Neural cell (in vitro differentiated cells): Measurements from ENCODE around the gene PLA2G4E.

ENCODE experiments used
- CTCF ChIP-seq: fragments of 450-650 bp; IDR thresholded peaks from 2 replicates; pipeline ENCODE4 v1.5.1; 2014; ENCODE audit warnings: antibody characterized with exemption, mild to moderate bottlenecking, moderate library complexity; ENCODE audit not compliant: poor library complexity, severe bottlenecking
- EP300 ChIP-seq: fragments of 450-650 bp; conservative IDR thresholded peaks from 2 replicates; pipeline ENCODE4 v1.6.1; 2014; ENCODE audit warnings: antibody characterized with exemption, mild to moderate bottlenecking, moderate library complexity; ENCODE audit not compliant: poor library complexity, severe bottlenecking
- EZH2 ChIP-seq: fragments of 200-600, 300-800 bp; shearing (Covaris generic), sonication (generic); IDR thresholded peaks from 2 replicates; pipeline ENCODE4 v1.6.1; 2014; ENCODE audit warnings: antibody characterized with exemption, low read length, borderline replicate concordance, mild to moderate bottlenecking; ENCODE audit not compliant: insufficient read depth, poor library complexity, severe bottlenecking
- POLR2AphosphoS5 ChIP-seq: IDR thresholded peaks from 2 replicates; pipeline ENCODE4 v1.6.1; 2012
- REST ChIP-seq: IDR thresholded peaks from 2 replicates; pipeline ENCODE4 v1.6.1; 2012; ENCODE audit warnings: borderline replicate concordance
- TAF1 ChIP-seq: IDR thresholded peaks from 2 replicates; pipeline ENCODE4 v1.6.1; 2012; ENCODE audit warnings: low read depth

- TF ChIP-seq CTCF (no peak), TAF1 (no peak), POLR2AphosphoS5 (no peak), REST (no peak), EP300 (no peak), EZH2 (no peak)
These were observed 53.8 kb downstream of the PLA2G4E start for GRCh38 chr15:41966920-41967465.
